HepG2 (cell line): ENCODE measurements around the gene IL27RA. TPM values are rescaled to one million over a fixed set of nuclear protein-coding genes. Genes with fewer than 3 reads are reported as not detected.

Experiments used
- FOXA3 ChIP-seq: IDR thresholded peaks from 2 replicates; pipeline ENCODE4 v1.6.1; 2016; ENCODE audit warnings: missing genetic modification reagents, missing compliant biosample characterization
- HOXA5 ChIP-seq: sonication (generic); formaldehyde crosslinking; IDR thresholded peaks from 2 replicates; pipeline ENCODE4 v1.4.0; 2020; ENCODE audit warnings: missing genetic modification reagents
- ISX ChIP-seq: sonication (generic); formaldehyde crosslinking; conservative IDR thresholded peaks from 2 replicates; pipeline ENCODE4 v1.5.0; 2020; ENCODE audit warnings: missing genetic modification reagents
- MXI1 ChIP-seq: IDR thresholded peaks from 3 replicates; pipeline ENCODE4 v1.6.1; 2012; ENCODE audit warnings: low read depth, low read length, inconsistent platforms, borderline replicate concordance
- RARG ChIP-seq: sonication (generic); formaldehyde crosslinking; IDR thresholded peaks from 2 replicates; pipeline ENCODE4 v1.4.0; 2020; ENCODE audit warnings: low read depth, mild to moderate bottlenecking, missing genetic modification reagents
- RFXANK ChIP-seq: IDR thresholded peaks from 2 replicates; pipeline ENCODE4 v1.6.1; 2016
- SUZ12 ChIP-seq: fragments of 150-350 bp; IDR thresholded peaks from 2 replicates; pipeline ENCODE4 v1.6.1; 2014; ENCODE audit warnings: low read depth, low read length
- ZEB1 ChIP-seq: IDR thresholded peaks from 2 replicates; pipeline ENCODE4 v1.6.1; 2012; ENCODE audit warnings: mild to moderate bottlenecking, low read depth, inconsistent platforms; ENCODE audit not compliant: insufficient replicate concordance
- ZMYM4 ChIP-seq: sonication (generic); formaldehyde crosslinking; IDR thresholded peaks from 2 replicates; pipeline ENCODE4 v1.8.1; 2023; ENCODE audit warnings: mild to moderate bottlenecking, missing genetic modification reagents
- ZNF274 ChIP-seq: sonication (generic); formaldehyde crosslinking; IDR thresholded peaks from 2 replicates; pipeline ENCODE4 v1.5.1; 2020; ENCODE audit warnings: mild to moderate bottlenecking, missing genetic modification reagents
- ZNF432 ChIP-seq: sonication (generic); formaldehyde crosslinking; IDR thresholded peaks from 2 replicates; pipeline ENCODE4 v1.5.0; 2020; ENCODE audit warnings: missing genetic modification reagents, mild to moderate bottlenecking, borderline replicate concordance
- ZNF441 ChIP-seq: sonication (generic); formaldehyde crosslinking; IDR thresholded peaks from 2 replicates; pipeline ENCODE4 v1.7.0; 2021; ENCODE audit warnings: missing genetic modification reagents, borderline replicate concordance
- polyA plus RNA-seq, 8 experiments: library from polyadenylated mRNA; depleted of rRNA in 3 of 8; stranded (reverse) in 7 of 8; unstranded in 1 of 8; fragments of >200 nt; fragmentation: Illumina TruSeq in 4 of 8; extraction: Trizol in 4 of 8; gene quantifications; 2 replicates each; pipeline versions ENCODE4 v1.2.1 to v1.2.3, GENCODE V29; 2011 to 2016; ENCODE audit warnings: low read depth in 4 of 8, missing spikeins in 1 of 8, mixed read lengths in 1 of 8; ENCODE audit not compliant: insufficient read depth in 1 of 8
- total RNA-seq, 5 experiments: library from RNA; depleted of rRNA; stranded (reverse); fragments of >200 nt; fragmentation: Illumina TruSeq; extraction: Trizol; gene quantifications; 2 replicates each; pipeline ENCODE4 v1.2.3, GENCODE V29; 2016; ENCODE audit warnings: low read depth in 1 of 5
- TF ChIP-seq, protein P1 (sequence below): sonication (generic); formaldehyde crosslinking; IDR thresholded peaks from 2 replicates; pipeline ENCODE4 v1.4.0; 2020; ENCODE audit warnings: missing genetic modification reagents
- TF ChIP-seq, protein P2 (sequence below): fragments of 450-650 bp; IDR thresholded peaks from 2 replicates; pipeline ENCODE4 v1.6.1; 2017; ENCODE audit warnings: mild to moderate bottlenecking
- TF ChIP-seq, protein P3 (sequence below), 2 experiments: sonication (generic) in 1 of 2; formaldehyde crosslinking in 1 of 2; IDR thresholded peaks; 2 replicates each; pipeline versions ENCODE4 v1.5.1 to v1.6.1; 2011 to 2020; ENCODE audit warnings: borderline replicate concordance in 1 of 2, low read depth in 1 of 2, low read length in 1 of 2, mild to moderate bottlenecking in 1 of 2, missing genetic modification reagents in 1 of 2, moderate library complexity in 1 of 2
- TF ChIP-seq, protein P4 (sequence below): sonication (generic); formaldehyde crosslinking; IDR thresholded peaks from 2 replicates; pipeline ENCODE4 v1.8.1; 2023; ENCODE audit warnings: mild to moderate bottlenecking, missing genetic modification reagents
- TF ChIP-seq, protein P5 (sequence below): sonication (generic); formaldehyde crosslinking; IDR thresholded peaks from 2 replicates; pipeline ENCODE4 v1.5.0; 2020; ENCODE audit warnings: mild to moderate bottlenecking, missing genetic modification reagents, borderline replicate concordance

Gene IL27RA
- total and polyA plus RNA-seq, 2 of the 13 experiments (the other 11 are each of a cell fraction or from before 2014, with no cell fraction given): 3.5 to 8.1 TPM

DNA sequence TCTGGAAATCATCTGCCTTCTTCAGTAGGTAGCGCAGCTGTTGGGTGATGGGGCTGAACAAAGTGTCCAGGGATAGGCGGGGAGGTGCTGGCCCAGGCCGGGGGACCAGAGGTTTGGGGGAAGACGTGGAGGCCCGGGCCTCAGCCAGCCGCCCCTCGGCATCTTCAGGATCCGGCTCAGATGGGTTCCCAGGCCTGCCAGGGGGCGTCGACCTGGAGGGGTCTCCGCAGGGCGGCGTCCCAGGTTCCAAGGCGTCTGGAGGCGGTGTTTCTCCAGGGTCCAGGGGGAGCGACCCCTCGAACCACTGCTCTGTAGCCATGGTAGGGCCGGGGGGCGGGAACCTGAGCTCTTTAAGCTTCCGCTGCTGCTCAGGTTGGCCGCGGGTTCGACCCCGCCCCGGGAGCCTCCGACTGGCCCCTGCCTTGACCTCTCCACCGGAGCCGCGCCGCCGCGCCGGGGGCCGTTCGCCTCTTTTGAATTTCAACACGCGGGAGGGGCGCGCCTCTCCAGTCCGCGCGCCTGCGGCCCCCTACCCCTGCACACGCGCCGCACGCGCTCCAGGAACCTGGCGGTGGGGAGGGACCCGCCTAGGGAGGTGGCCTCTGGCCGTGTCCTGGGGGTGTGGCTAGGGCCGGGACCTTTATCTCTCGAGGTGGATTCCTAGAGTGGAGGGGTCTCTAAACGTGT lies 53.9 kb downstream of the IL27RA start, which contains the start of gene C19orf67 (continued):
- TF ChIP-seq, protein P1, sequence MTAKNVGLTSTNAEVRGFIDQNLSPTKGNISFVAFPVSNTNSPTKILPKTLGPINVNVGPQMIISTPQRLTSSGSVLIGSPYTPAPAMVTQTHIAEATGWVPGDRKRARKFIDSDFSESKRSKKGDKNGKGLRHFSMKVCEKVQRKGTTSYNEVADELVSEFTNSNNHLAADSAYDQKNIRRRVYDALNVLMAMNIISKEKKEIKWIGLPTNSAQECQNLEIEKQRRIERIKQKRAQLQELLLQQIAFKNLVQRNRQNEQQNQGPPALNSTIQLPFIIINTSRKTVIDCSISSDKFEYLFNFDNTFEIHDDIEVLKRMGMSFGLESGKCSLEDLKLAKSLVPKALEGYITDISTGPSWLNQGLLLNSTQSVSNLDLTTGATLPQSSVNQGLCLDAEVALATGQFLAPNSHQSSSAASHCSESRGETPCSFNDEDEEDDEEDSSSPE: peak; percentile 39; the same call in 1 of the 2 replicates
- no peak for TF ChIP-seq ZNF274 (CRISPR knock-in tag)
- TF ChIP-seq RARG: no peak
- TF ChIP-seq FOXA3: no peak
- TF ChIP-seq HOXA5: no peak
- TF ChIP-seq ZMYM4 (CRISPR knock-in tag): no peak
- TF ChIP-seq, protein P2, sequence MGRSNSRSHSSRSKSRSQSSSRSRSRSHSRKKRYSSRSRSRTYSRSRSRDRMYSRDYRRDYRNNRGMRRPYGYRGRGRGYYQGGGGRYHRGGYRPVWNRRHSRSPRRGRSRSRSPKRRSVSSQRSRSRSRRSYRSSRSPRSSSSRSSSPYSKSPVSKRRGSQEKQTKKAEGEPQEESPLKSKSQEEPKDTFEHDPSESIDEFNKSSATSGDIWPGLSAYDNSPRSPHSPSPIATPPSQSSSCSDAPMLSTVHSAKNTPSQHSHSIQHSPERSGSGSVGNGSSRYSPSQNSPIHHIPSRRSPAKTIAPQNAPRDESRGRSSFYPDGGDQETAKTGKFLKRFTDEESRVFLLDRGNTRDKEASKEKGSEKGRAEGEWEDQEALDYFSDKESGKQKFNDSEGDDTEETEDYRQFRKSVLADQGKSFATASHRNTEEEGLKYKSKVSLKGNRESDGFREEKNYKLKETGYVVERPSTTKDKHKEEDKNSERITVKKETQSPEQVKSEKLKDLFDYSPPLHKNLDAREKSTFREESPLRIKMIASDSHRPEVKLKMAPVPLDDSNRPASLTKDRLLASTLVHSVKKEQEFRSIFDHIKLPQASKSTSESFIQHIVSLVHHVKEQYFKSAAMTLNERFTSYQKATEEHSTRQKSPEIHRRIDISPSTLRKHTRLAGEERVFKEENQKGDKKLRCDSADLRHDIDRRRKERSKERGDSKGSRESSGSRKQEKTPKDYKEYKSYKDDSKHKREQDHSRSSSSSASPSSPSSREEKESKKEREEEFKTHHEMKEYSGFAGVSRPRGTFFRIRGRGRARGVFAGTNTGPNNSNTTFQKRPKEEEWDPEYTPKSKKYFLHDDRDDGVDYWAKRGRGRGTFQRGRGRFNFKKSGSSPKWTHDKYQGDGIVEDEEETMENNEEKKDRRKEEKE: no peak
- no peak for TF ChIP-seq RFXANK (CRISPR knock-in tag)
- no peak for TF ChIP-seq ZNF441 (CRISPR knock-in tag)
- TF ChIP-seq ZNF432 (CRISPR knock-in tag): no peak
- TF ChIP-seq MXI1: 0 out of 3 replicates have a peak, but pooled peaks have one; percentile 15
- TF ChIP-seq, protein P3, sequence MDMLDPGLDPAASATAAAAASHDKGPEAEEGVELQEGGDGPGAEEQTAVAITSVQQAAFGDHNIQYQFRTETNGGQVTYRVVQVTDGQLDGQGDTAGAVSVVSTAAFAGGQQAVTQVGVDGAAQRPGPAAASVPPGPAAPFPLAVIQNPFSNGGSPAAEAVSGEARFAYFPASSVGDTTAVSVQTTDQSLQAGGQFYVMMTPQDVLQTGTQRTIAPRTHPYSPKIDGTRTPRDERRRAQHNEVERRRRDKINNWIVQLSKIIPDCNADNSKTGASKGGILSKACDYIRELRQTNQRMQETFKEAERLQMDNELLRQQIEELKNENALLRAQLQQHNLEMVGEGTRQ (IDR thresholded peaks at IDR 0.05; ENCODE audit: low read depth, low read length): no peak
- TF ChIP-seq, protein P3 (CRISPR knock-in tag; IDR thresholded peaks at IDR 0.05; ENCODE audit: borderline replicate concordance): no peak
- no peak for TF ChIP-seq ISX (CRISPR knock-in tag)
- TF ChIP-seq, protein P4, sequence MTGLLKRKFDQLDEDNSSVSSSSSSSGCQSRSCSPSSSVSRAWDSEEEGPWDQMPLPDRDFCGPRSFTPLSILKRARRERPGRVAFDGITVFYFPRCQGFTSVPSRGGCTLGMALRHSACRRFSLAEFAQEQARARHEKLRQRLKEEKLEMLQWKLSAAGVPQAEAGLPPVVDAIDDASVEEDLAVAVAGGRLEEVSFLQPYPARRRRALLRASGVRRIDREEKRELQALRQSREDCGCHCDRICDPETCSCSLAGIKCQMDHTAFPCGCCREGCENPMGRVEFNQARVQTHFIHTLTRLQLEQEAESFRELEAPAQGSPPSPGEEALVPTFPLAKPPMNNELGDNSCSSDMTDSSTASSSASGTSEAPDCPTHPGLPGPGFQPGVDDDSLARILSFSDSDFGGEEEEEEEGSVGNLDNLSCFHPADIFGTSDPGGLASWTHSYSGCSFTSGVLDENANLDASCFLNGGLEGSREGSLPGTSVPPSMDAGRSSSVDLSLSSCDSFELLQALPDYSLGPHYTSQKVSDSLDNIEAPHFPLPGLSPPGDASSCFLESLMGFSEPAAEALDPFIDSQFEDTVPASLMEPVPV (CRISPR knock-in tag): peak; percentile 38; the same call in 1 of the 2 replicates
- TF ChIP-seq SUZ12: no peak
- TF ChIP-seq, protein P5, sequence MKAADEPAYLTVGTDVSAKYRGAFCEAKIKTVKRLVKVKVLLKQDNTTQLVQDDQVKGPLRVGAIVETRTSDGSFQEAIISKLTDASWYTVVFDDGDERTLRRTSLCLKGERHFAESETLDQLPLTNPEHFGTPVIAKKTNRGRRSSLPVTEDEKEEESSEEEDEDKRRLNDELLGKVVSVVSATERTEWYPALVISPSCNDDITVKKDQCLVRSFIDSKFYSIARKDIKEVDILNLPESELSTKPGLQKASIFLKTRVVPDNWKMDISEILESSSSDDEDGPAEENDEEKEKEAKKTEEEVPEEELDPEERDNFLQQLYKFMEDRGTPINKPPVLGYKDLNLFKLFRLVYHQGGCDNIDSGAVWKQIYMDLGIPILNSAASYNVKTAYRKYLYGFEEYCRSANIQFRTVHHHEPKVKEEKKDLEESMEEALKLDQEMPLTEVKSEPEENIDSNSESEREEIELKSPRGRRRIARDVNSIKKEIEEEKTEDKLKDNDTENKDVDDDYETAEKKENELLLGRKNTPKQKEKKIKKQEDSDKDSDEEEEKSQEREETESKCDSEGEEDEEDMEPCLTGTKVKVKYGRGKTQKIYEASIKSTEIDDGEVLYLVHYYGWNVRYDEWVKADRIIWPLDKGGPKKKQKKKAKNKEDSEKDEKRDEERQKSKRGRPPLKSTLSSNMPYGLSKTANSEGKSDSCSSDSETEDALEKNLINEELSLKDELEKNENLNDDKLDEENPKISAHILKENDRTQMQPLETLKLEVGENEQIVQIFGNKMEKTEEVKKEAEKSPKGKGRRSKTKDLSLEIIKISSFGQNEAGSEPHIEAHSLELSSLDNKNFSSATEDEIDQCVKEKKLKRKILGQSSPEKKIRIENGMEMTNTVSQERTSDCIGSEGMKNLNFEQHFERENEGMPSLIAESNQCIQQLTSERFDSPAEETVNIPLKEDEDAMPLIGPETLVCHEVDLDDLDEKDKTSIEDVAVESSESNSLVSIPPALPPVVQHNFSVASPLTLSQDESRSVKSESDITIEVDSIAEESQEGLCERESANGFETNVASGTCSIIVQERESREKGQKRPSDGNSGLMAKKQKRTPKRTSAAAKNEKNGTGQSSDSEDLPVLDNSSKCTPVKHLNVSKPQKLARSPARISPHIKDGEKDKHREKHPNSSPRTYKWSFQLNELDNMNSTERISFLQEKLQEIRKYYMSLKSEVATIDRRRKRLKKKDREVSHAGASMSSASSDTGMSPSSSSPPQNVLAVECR (CRISPR knock-in tag): peak; percentile 30
- TF ChIP-seq ZEB1: no peak
